Lung (tissue), 12 donors: ENCODE results near the gene TAF1B. TPM values are rescaled to one million over a fixed set of nuclear protein-coding genes. Genes with fewer than 3 reads are reported as not detected.

Experiments used
- ATAC-seq: fragments of 200-7000 bp; cut with Tn5 transposase; one replicate; pipeline ENCODE4 v1.9.1; 2020; ENCODE audit warnings: moderate number of reproducible peaks; ENCODE audit not compliant: insufficient read depth, low FRiP score
- DNase-seq, 3 donors: peaks; one replicate each; pipeline ENCODE4 v3.0.0-alpha.2; 2013 to 2017
- H3K27ac ChIP-seq, 2 donors: one replicate each; pipeline ENCODE4 v1.5.1; 2013; ENCODE audit warnings: mild to moderate bottlenecking in 2 of 2, moderate library complexity in 2 of 2, control low read depth in 1 of 2, inconsistent platforms in 1 of 2, low read depth in 1 of 2, low read length in 1 of 2
- H3K27me3 ChIP-seq, 3 donors: one replicate each; pipeline ENCODE4 v1.5.1; 2013; ENCODE audit warnings: low read length in 2 of 3; ENCODE audit not compliant: control insufficient read depth in 3 of 3, insufficient read depth in 3 of 3
- H3K36me3 ChIP-seq, 4 donors: one replicate each; pipeline ENCODE4 v1.5.1; 2013; ENCODE audit warnings: low read length in 4 of 4, mild to moderate bottlenecking in 1 of 4, moderate library complexity in 1 of 4; ENCODE audit not compliant: control insufficient read depth in 4 of 4, insufficient read depth in 4 of 4
- H3K4me1 ChIP-seq, 5 donors: one replicate each; pipeline ENCODE4 v1.5.1; 2013; ENCODE audit warnings: low read length in 5 of 5, mild to moderate bottlenecking in 2 of 5, moderate library complexity in 1 of 5; ENCODE audit not compliant: control insufficient read depth in 5 of 5, insufficient read depth in 5 of 5
- H3K4me3 ChIP-seq: one replicate; pipeline ENCODE4 v1.5.1; 2013; ENCODE audit warnings: mild to moderate bottlenecking, control low read depth, moderate library complexity
- H3K9ac ChIP-seq, 2 donors: one replicate each; pipeline ENCODE4 v1.5.1; 2013; ENCODE audit warnings: low read length in 2 of 2, control low read depth in 1 of 2; ENCODE audit not compliant: insufficient read depth in 1 of 2
- H3K9me3 ChIP-seq, 4 donors: one replicate each; pipeline ENCODE4 v1.5.1; 2013; ENCODE audit warnings: low read length in 3 of 4, mild to moderate bottlenecking in 1 of 4, moderate library complexity in 1 of 4; ENCODE audit not compliant: control insufficient read depth in 4 of 4, insufficient read depth in 3 of 4
- WGBS, 2 donors: extraction: QIAGEN DNeasy Blood & Tissue Kit; methylation state at CpG; one replicate each; pipeline ENCODE4 v1.1.7; 2013; 5-methylcytosine and 5-hydroxymethylcytosine counted together
- polyA plus RNA-seq, 2 donors: library from polyadenylated mRNA; stranded (reverse); fragments of 200-250 nt; gene quantifications; one replicate each; pipeline ENCODE4 v1.2.1, GENCODE V29; 2013
- total RNA-seq, 2 donors: library from RNA; depleted of rRNA in 1 of 2; stranded (reverse); fragments of >200 nt in 1 of 2; gene quantifications; one replicate each; pipeline ENCODE4 v1.2.1, GENCODE V29; 2014 to 2021
- TF ChIP-seq, protein P1 (sequence below): IDR thresholded peaks from 2 replicates; pipeline ENCODE4 v1.5.1; 2012; ENCODE audit warnings: mild to moderate bottlenecking; ENCODE audit errors: control extremely low read depth, extremely low read depth
- donor health status: control.
- donor health status: control.
- donor health status: Bipolar disorder and iron deficiency.
- donor health status: healthy.
- donor health status: DM: yes; HTN: yes; CAD: no.

The TAF1B gene
- total and polyA plus RNA-seq, 4 donors = 6.1 to 46.3 (median 14.9) TPM

DNA sequence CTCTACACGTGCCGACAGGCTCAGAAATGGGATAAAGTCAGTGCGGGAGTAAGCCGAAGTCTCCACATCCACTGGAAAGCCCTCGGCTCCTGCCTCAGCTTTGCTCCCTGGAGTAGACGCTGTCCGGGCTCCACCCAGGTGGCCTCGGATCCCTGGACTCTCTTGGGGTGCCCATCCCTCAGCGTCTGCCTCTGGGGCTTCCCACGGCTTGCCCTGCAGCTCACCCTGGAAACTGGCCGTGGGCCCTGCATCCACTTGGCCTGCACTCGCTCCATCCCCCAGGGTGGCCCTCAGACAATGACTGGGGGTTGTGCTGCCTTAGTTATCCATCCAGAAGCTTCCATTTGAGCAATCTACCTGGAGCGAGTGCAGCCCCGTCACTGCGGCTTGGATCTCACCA, 36.2 kb upstream of the TAF1B start:
- DNase-seq (no peak), ATAC-seq (no peak)
- Histone ChIP-seq H3K4me3 (no peak overlapping the region), H3K27me3 (no peaks in the 10 kb centered on the region), H3K27ac (no peak overlapping the region), H3K36me3 (no peaks in the 10 kb centered on the region), H3K4me1 (peaks cover 0 to 20% (median under 1%) of the 10 kb centered on the region in 5 donors), H3K9ac (no peak overlapping the region), H3K9me3 (no peaks in the 10 kb centered on the region)
- TF ChIP-seq, protein P1, sequence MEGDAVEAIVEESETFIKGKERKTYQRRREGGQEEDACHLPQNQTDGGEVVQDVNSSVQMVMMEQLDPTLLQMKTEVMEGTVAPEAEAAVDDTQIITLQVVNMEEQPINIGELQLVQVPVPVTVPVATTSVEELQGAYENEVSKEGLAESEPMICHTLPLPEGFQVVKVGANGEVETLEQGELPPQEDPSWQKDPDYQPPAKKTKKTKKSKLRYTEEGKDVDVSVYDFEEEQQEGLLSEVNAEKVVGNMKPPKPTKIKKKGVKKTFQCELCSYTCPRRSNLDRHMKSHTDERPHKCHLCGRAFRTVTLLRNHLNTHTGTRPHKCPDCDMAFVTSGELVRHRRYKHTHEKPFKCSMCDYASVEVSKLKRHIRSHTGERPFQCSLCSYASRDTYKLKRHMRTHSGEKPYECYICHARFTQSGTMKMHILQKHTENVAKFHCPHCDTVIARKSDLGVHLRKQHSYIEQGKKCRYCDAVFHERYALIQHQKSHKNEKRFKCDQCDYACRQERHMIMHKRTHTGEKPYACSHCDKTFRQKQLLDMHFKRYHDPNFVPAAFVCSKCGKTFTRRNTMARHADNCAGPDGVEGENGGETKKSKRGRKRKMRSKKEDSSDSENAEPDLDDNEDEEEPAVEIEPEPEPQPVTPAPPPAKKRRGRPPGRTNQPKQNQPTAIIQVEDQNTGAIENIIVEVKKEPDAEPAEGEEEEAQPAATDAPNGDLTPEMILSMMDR = no peak
- WGBS, 2 donors = 93 to 94% methylated on average over 15 of the region's 15 CpGs

GRCh38 chr2:9807555-9808305, 35.5 kb upstream of the TAF1B start:
- Histone ChIP-seq H3K4me3 (no peak overlapping the region), H3K27me3 (no peaks in the 10 kb centered on the region), H3K9me3 (no peaks in the 10 kb centered on the region), H3K27ac (no peak overlapping the region), H3K9ac (no peak overlapping the region), H3K36me3 (no peaks in the 10 kb centered on the region), H3K4me1 (peaks cover 0 to 20% (median 3%) of the 10 kb centered on the region in 5 donors)
- DNase-seq (no peak), ATAC-seq (no peak)
- 90 to 97% methylated on average over 13 of the region's 13 CpGs for WGBS, 2 donors
- TF ChIP-seq, protein P1 = no peak

DNA sequence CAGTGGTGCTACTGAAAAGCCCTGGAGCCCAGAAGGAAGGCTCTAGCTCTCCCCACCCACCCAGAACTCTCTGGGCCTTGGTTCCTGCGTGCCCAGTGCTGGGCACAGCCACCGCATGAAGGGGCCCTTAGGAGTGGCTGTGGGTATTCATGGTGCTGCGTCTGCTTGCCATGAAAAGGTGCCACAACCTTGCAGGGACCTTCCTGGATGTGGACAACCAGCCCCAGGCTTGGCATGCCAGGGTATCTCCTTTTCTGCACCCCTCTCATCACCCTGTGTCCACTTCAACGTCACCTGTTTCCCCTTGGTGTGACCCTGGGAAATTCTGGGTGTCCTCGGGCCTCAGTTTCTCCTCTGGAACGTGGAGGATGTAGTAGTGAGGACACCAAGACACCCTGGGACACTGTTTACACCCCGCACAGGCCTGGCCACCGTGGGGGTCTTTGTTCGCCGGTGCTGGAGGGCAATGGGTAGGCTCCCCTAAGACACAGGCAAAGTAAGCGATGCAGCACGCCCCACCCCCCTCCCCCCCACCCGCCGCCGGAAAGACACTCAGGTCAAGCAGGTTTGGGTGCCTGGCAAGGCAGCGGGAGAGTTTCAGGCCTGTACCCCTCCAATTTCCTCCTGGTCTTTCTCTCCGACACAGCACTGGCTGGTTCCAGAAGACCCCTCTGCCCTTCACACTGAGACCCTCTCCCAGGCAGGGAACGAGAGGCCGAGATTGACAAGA, 34.8 kb upstream of the TAF1B start:
- peaks cover 0 to 20% (median 3%) of the 10 kb centered on the region in 5 donors for H3K4me1 ChIP-seq
- no peak overlapping the region for H3K4me3 ChIP-seq
- no peak for ATAC-seq
- WGBS, 2 donors = 78 to 86% methylated on average over 19 of the region's 19 CpGs
- no peak overlapping the region for H3K27ac ChIP-seq
- no peak for DNase-seq
- H3K27me3 ChIP-seq = no peaks in the 10 kb centered on the region
- H3K9me3 ChIP-seq = no peaks in the 10 kb centered on the region
- H3K36me3 ChIP-seq = no peaks in the 10 kb centered on the region
- TF ChIP-seq, protein P1 = no peak
- no peak overlapping the region for H3K9ac ChIP-seq
